Endothelial cell of umbilical vein (primary cell): ENCODE results near the gene ABLIM1. TPM values are rescaled to one million over a fixed set of nuclear protein-coding genes. Genes with fewer than 3 reads are reported as not detected.

ENCODE experiments used
- BruUV-seq: library from RNA; stranded (reverse); fragments of 400-500 nt; replicated peaks from 2 replicates; lab custom pipeline; 2021; lab: Mats Ljungman, UMichigan
- CTCF ChIA-PET: fragments of 300-600, 350-600 bp; sonication (Branson Sonifier 250); formaldehyde crosslinking; loops from one replicate; lab custom pipeline; 2021; ENCODE audit warnings: antibody characterized with exemption, inconsistent platforms; lab: Charles Lee
- POLR2A ChIA-PET: fragments of 300-600, 350-600 bp; sonication (Branson Sonifier 250); formaldehyde crosslinking; loops from one replicate; lab custom pipeline; 2021; ENCODE audit warnings: antibody characterized with exemption, inconsistent platforms; lab: Charles Lee
- DNase-seq: peaks from one replicate; pipeline ENCODE4 v3.0.0-alpha.2; 2011; ENCODE audit warnings: low read depth, low spot score
- FAIRE-seq: peaks from 2 replicates; lab custom pipeline; 2011; peaks lifted over from hg19 to GRCh38; lab: Jason Lieb, UNC
- H2AFZ ChIP-seq: 2 replicates; pipeline ENCODE4 v1.6.0; 2012; ENCODE audit warnings: low read depth, low read length, control low read depth, inconsistent platforms
- H3K27ac ChIP-seq: 2 replicates; pipeline ENCODE4 v1.5.1; 2011; ENCODE audit warnings: low read depth, mild to moderate bottlenecking, control low read depth, low read length, moderate library complexity; ENCODE audit not compliant: insufficient read depth
- H3K27me3 ChIP-seq, 2 experiments: 2 replicates each; pipeline versions ENCODE4 v1.6.0 to v1.6.1; 2011; ENCODE audit warnings: low read length in 2 of 2, mixed read lengths in 1 of 2; ENCODE audit not compliant: control insufficient read depth in 2 of 2, insufficient read depth in 2 of 2
- H3K36me3 ChIP-seq, 2 experiments: 2 replicates in 1 of 2; 3 replicates in 1 of 2; pipeline ENCODE4 v1.5.1; 2011; ENCODE audit warnings: low read length in 2 of 2, mild to moderate bottlenecking in 1 of 2, moderate library complexity in 1 of 2; ENCODE audit not compliant: control insufficient read depth in 2 of 2, insufficient read depth in 2 of 2; ENCODE audit errors: extremely low read depth in 1 of 2
- H3K4me1 ChIP-seq: 3 replicates; pipeline ENCODE4 v1.5.1; 2011; ENCODE audit warnings: mild to moderate bottlenecking, low read length; ENCODE audit not compliant: control insufficient read depth, insufficient read depth; ENCODE audit errors: extremely low read depth
- H3K4me2 ChIP-seq: 2 replicates; pipeline ENCODE4 v1.6.1; 2011; ENCODE audit warnings: low read length, control low read depth, mixed read lengths; ENCODE audit not compliant: insufficient read depth
- H3K4me3 ChIP-seq, 3 experiments: fragments of 200-600 bp in 1 of 3; sonication (generic), shearing (Covaris generic) in 1 of 3; replicated peaks in 1 of 3; 2 replicates each; pipeline ENCODE4 v1.5.1; 2011 to 2016; ENCODE audit warnings: control low read depth in 3 of 3, low read length in 3 of 3, mild to moderate bottlenecking in 2 of 3, inconsistent platforms in 1 of 3, low read depth in 1 of 3, moderate library complexity in 1 of 3; ENCODE audit not compliant: insufficient read depth in 1 of 3
- H3K79me2 ChIP-seq: 2 replicates; pipeline ENCODE4 v1.6.0; 2012; ENCODE audit warnings: low read length, inconsistent platforms; ENCODE audit not compliant: control insufficient read depth, insufficient read depth
- H3K9ac ChIP-seq: replicated peaks from 2 replicates; pipeline ENCODE3; 2011; ENCODE audit warnings: low read length, control low read depth; ENCODE audit not compliant: insufficient read depth; ENCODE audit errors: extremely low read depth
- H3K9me1 ChIP-seq: replicated peaks from 3 replicates; pipeline ENCODE4 v1.6.0; 2011; ENCODE audit warnings: mild to moderate bottlenecking, low read length; ENCODE audit not compliant: control insufficient read depth, insufficient read depth; ENCODE audit errors: extremely low read depth
- H3K9me3 ChIP-seq: replicated peaks from 2 replicates; pipeline ENCODE4 v1.5.1; 2012; ENCODE audit warnings: low read length, inconsistent platforms; ENCODE audit not compliant: control insufficient read depth, insufficient read depth
- H4K20me1 ChIP-seq: replicated peaks from 2 replicates; pipeline ENCODE3; 2011; ENCODE audit warnings: mild to moderate bottlenecking, low read length; ENCODE audit not compliant: control insufficient read depth, insufficient read depth; ENCODE audit errors: extremely low read depth
- CTCF ChIP-seq, 2 donors: IDR thresholded peaks; 1 replicate in 1 of 2; 2 replicates in 1 of 2; pipeline ENCODE4 v1.5.1; 2011; ENCODE audit warnings: low read length in 2 of 2, mild to moderate bottlenecking in 2 of 2, moderate library complexity in 2 of 2, control low read depth in 1 of 2, inconsistent platforms in 1 of 2, low read depth in 1 of 2; ENCODE audit not compliant: insufficient read depth in 1 of 2; ENCODE audit errors: extremely low read depth in 1 of 2
- EZH2 ChIP-seq: IDR thresholded peaks from 2 replicates; pipeline ENCODE4 v1.6.1; 2012; ENCODE audit warnings: borderline replicate concordance, low read depth, mild to moderate bottlenecking, moderate library complexity, low read length, inconsistent platforms; ENCODE audit not compliant: severe bottlenecking
- FOS ChIP-seq: IDR thresholded peaks from 2 replicates; pipeline ENCODE4 v1.6.1; 2011; ENCODE audit warnings: mild to moderate bottlenecking, low read length, moderate library complexity, borderline replicate concordance; ENCODE audit not compliant: insufficient read depth
- GATA2 ChIP-seq: IDR thresholded peaks from 2 replicates; pipeline ENCODE4 v1.7.0; 2011; ENCODE audit warnings: low read depth, mild to moderate bottlenecking, moderate library complexity, mixed read lengths, low read length; ENCODE audit not compliant: insufficient read length, insufficient read depth
- JUN ChIP-seq: IDR thresholded peaks from 2 replicates; pipeline ENCODE4 v1.6.1; 2011; ENCODE audit warnings: borderline replicate concordance, low read depth; ENCODE audit not compliant: insufficient read length, insufficient read depth
- MYC ChIP-seq: IDR thresholded peaks from one replicate; pipeline ENCODE4 v1.6.1; 2011; ENCODE audit warnings: mild to moderate bottlenecking, low read depth, low read length
- POLR2A ChIP-seq: IDR thresholded peaks from 2 replicates; pipeline ENCODE4 v1.6.1; 2012; ENCODE audit warnings: low read depth, mild to moderate bottlenecking, control low read depth, low read length
- POLR2AphosphoS5 ChIP-seq: IDR thresholded peaks from 2 replicates; pipeline ENCODE4 v1.6.1; 2012; ENCODE audit warnings: low read depth, mild to moderate bottlenecking, control low read depth, low read length, moderate library complexity; ENCODE audit not compliant: insufficient read depth
- dilution Hi-C: fragments of 300-500 bp; cut with MboI; formaldehyde crosslinking; loops from one replicate; pipeline ENCODE4 v1.15.0; 2019; ENCODE audit warnings: low sequenced_read_pairs; ENCODE audit not compliant: extremely low pct_ligation_motif_present
- intact Hi-C: fragments of 100-400 bp; cut with micrococcal nuclease; formaldehyde crosslinking; loops from one replicate; pipeline ENCODE4 v1.10.0; 2022
- polyA plus RNA-seq, 4 experiments: library from polyadenylated mRNA; depleted of rRNA in 3 of 4; stranded (reverse) in 3 of 4; unstranded in 1 of 4; fragments of >200 nt; gene quantifications; 2 replicates each; pipeline versions ENCODE4 v1.2.1 to v1.2.3, GENCODE V29; 2011 to 2012; ENCODE audit warnings: missing spikeins in 1 of 4
- total RNA-seq: library from RNA; stranded (reverse); gene quantifications from 2 replicates; pipeline ENCODE4 v1.2.3, GENCODE V29; 2021
- TF ChIP-seq, protein P1 (sequence below): IDR thresholded peaks from 2 replicates; pipeline ENCODE4 v1.6.1; 2011; ENCODE audit not compliant: insufficient read depth, insufficient read length

Gene ABLIM1
- total and polyA plus RNA-seq, 2 donors (not counting 3 experiments of a cell fraction or from before 2014, with no cell fraction given) = 128 to 235 TPM

GRCh38 chr10:114682532-114682931 is 24.5 kb upstream of the ABLIM1 start:
- no TSS peak for BruUV-seq
- TF ChIP-seq MYC (no peak), FOS (no peak), GATA2 (no peak), EZH2 (no peak), POLR2A (no peak)
- TF ChIP-seq, protein P1, sequence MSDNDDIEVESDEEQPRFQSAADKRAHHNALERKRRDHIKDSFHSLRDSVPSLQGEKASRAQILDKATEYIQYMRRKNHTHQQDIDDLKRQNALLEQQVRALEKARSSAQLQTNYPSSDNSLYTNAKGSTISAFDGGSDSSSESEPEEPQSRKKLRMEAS = no peak
- peak overlapping the region; percentile 92 for H3K27ac ChIP-seq
- no peaks in the 10 kb centered on the region for H4K20me1 ChIP-seq
- H3K9me1 ChIP-seq = no peaks in the 10 kb centered on the region
- FAIRE-seq (no peak), DNase-seq (peak; percentile 56)
- POLR2A ChIA-PET = no interaction called here
- peak overlapping the region; percentile 89 for H3K4me2 ChIP-seq
- dilution Hi-C loops = loop anchor here (25.0 kb wide), 1 partner anchor 120 kb away; no protein-coding TSS in a partner anchor
- no peaks in the 10 kb centered on the region for H3K36me3 ChIP-seq
- CTCF ChIA-PET = interaction anchor here (1.0 to 6.8 kb wide), 9 partner anchors 11 to 211 kb away, joined by 3 to 54 read pairs (median 4); partner anchors contain the start of gene FHIP2A
- H3K9ac ChIP-seq = peak overlapping the region; percentile 89
- peak overlapping the region in 2 of 3 experiments; percentile 4 to 68 for H3K4me3 ChIP-seq
- no peaks in the 10 kb centered on the region for H3K27me3 ChIP-seq
- intact Hi-C loops = no loop called here
- peaks cover 45% of the 10 kb centered on the region for H3K4me1 ChIP-seq
- peak overlapping the region; percentile 68 for H2AFZ ChIP-seq
- no peaks in the 10 kb centered on the region for H3K9me3 ChIP-seq
- no peaks in the 10 kb centered on the region for H3K79me2 ChIP-seq

DNA sequence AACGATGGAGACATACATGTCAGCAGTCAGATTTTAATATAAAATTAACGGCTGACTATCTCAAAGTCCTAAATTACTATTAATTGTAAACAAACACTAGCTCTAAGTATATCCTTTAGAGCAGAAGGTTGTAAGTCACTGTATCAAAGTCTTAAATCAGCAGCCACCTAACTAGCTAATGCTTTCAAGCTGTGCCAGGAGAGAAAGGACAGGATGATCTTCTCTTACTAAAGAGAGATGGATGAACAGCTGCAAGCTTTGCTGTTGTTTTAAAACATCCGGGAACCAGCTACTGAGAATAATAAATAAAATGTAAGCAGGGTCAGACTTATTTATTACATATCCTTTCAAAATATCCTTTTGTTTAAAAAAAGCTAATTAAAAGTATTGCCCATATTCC is 24.0 kb upstream of the ABLIM1 start:
- BruUV-seq = no TSS peak
- intact Hi-C loops = no loop called here
- peak overlapping the region; percentile 89 for H3K4me2 ChIP-seq
- TF ChIP-seq, protein P1 = no peak
- TF ChIP-seq FOS (no peak), EZH2 (no peak), MYC (no peak), CTCF (IDR thresholded peaks at IDR 0.05; ENCODE audit: extremely low read depth in 1 of 2, insufficient read depth in 1 of 2, low read depth in 1 of 2, low read length in 2 of 2) (no peak), POLR2AphosphoS5 (no peak), POLR2A (no peak), JUN (no peak), GATA2 (no peak)
- H3K9me3 ChIP-seq = no peaks in the 10 kb centered on the region
- H2AFZ ChIP-seq = peak overlapping the region; percentile 34
- H4K20me1 ChIP-seq = no peaks in the 10 kb centered on the region
- dilution Hi-C loops = loop anchor here (25.0 kb wide), 1 partner anchor 120 kb away; no protein-coding TSS in a partner anchor
- H3K27me3 ChIP-seq = no peaks in the 10 kb centered on the region
- peaks cover 45% of the 10 kb centered on the region for H3K4me1 ChIP-seq
- no peaks in the 10 kb centered on the region for H3K79me2 ChIP-seq
- peak overlapping the region in 2 of 3 experiments; percentile 4 to 68 for H3K4me3 ChIP-seq
- ChIA-PET CTCF (interaction anchor here (1.0 to 6.8 kb wide), 11 partner anchors 12 to 210 kb away, joined by 3 to 54 read pairs (median 4); partner anchors contain the start of gene FHIP2A), POLR2A (no interaction called here)
- H3K36me3 ChIP-seq = no peaks in the 10 kb centered on the region
- FAIRE-seq (no peak), DNase-seq (no peak)
- H3K27ac ChIP-seq = peak overlapping the region; percentile 92
- no peaks in the 10 kb centered on the region for H3K9me1 ChIP-seq
- H3K9ac ChIP-seq = peak overlapping the region; percentile 89
